ENCODE data around the gene RSBN1L.

RSBN1L gene

DNA sequence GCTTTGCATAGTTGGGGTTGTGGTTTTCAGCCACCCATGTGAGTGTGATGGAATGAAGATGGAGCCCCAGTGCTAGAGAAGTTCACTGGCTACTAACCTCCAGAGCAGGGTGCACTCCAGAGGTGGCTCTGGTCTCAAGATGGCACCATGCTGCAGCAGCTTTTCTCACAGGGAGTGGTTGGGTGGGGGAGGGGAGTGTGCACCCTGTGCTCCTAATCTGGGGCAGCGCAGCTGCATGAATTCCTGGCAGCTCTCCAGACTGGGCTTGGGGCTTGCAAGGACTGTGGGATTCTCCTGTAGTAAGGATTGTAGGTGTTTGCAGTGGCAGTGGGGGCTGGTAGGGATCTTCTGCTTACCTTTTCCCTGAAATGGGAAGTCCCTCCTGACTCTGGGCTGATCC, 126.0 kb downstream of the RSBN1L start:
- DNase-seq (ENCODE audit: low spot score), result no peak
- TF ChIP-seq, protein P1, sequence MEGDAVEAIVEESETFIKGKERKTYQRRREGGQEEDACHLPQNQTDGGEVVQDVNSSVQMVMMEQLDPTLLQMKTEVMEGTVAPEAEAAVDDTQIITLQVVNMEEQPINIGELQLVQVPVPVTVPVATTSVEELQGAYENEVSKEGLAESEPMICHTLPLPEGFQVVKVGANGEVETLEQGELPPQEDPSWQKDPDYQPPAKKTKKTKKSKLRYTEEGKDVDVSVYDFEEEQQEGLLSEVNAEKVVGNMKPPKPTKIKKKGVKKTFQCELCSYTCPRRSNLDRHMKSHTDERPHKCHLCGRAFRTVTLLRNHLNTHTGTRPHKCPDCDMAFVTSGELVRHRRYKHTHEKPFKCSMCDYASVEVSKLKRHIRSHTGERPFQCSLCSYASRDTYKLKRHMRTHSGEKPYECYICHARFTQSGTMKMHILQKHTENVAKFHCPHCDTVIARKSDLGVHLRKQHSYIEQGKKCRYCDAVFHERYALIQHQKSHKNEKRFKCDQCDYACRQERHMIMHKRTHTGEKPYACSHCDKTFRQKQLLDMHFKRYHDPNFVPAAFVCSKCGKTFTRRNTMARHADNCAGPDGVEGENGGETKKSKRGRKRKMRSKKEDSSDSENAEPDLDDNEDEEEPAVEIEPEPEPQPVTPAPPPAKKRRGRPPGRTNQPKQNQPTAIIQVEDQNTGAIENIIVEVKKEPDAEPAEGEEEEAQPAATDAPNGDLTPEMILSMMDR (IDR thresholded peaks at IDR 0.05; ENCODE audit: extremely low read depth, missing control alignments), result no peak

DNA sequence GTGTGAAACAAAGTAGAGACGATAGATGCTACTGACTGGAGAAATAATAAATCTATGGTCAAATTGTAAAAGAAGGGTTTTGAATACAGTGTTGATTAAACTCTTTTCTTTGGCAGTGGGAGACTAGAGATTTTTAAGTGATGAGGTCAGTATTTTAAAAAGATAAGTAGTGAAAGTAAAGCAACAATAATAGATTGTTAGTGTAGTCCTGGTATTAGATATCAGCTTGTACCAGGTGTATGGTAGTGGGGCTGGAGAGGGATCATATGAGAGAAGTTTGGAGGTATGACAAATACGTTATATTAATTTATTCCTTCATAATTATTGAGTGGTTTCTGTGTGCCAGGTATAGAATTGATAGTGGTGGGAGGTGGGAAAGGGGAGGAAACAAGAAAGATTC, 127.5 kb downstream of the RSBN1L start:
- DNase-seq (ENCODE audit: low spot score), result no peak
- TF ChIP-seq, protein P1 (IDR thresholded peaks at IDR 0.05; ENCODE audit: extremely low read depth, missing control alignments), result no peak

DNA sequence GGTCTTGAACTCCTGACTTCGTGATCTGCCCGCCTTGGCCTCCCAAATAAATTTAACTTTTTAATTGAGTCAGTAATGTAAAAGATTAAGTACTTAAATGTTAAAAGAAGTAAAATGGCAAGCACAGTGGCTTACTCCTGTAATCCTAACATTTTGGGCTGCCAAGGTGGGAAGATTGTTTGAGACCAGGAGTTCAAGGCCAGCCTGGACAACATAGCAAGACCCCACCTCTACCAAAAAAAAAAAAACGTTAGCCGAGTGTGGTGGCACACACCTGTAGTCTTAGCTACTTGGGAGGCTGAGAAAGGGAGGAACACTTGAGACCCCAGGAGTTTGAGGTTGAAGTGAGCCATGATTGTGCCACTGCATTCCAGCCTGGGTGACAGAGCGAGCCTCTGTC, 128.4 kb downstream of the RSBN1L start:
- no peak for DNase-seq (ENCODE audit: low spot score)
- TF ChIP-seq, protein P1 (IDR thresholded peaks at IDR 0.05; ENCODE audit: extremely low read depth, missing control alignments), result no peak

DNA sequence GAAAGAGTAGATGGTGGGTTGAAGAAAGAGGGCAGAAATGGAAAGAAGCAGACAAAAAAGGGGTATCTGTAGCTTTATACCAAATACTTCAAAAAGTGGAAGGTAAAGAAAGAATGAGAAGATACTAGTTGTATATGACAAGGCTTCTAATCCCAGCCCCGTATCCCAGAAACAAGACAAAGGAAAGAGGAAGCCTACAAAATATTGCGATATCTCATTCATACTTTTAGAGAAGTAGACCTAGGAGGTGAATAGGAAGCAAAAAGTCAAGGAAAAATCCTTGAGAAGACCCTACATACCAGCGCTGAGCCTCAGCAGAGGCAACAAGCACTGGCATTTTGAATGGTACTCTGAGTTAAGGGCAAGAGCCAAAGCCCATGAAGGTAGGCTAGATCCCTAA, 128.9 kb downstream of the RSBN1L start:
- no peak for DNase-seq (ENCODE audit: low spot score)
- TF ChIP-seq, protein P1 (IDR thresholded peaks at IDR 0.05; ENCODE audit: extremely low read depth, missing control alignments), result no peak

DNA sequence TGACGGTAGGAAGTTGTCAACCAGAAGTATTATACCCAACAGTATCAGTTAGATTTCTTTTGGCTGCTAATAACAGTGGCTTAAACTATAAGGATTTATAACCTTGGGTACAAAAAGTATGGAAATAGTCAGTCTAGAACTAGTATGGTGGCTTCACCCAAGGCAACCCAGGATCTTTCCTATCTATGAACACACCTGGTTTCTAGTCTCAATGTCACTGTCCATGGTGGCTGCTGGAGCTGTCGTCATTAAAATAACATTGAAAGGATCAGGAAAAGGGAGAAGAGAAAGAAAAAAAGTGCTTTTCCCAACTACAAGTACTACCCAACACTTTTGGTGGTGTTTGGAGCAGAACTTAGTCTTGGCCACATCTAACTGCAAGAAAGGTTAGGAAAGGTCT, 130.0 kb downstream of the RSBN1L start:
- DNase-seq (ENCODE audit: low spot score), result no peak
- TF ChIP-seq, protein P1 (IDR thresholded peaks at IDR 0.05; ENCODE audit: extremely low read depth, missing control alignments), result no peak

DNA sequence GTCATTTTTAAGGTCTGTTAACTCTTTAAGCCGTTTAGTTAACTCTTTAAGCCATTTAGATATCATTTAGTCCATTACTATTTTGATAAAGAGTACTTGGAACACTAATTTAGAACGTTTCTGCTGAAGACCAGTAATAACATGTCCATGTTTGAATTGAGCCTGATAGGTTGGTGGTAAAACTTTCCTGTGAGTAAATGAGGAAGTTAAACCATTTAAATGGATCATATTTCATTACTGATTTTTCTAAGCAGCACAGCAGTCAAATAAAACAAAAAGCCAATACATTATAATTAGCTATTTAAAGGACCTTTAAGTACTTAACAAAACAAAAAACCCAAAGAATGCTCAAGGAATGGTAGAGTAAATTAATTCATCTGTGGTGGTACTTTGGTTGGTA, 131.7 kb downstream of the RSBN1L start:
- TF ChIP-seq, protein P1 (IDR thresholded peaks at IDR 0.05; ENCODE audit: extremely low read depth, missing control alignments), result no peak
- DNase-seq (ENCODE audit: low spot score), result no peak

DNA sequence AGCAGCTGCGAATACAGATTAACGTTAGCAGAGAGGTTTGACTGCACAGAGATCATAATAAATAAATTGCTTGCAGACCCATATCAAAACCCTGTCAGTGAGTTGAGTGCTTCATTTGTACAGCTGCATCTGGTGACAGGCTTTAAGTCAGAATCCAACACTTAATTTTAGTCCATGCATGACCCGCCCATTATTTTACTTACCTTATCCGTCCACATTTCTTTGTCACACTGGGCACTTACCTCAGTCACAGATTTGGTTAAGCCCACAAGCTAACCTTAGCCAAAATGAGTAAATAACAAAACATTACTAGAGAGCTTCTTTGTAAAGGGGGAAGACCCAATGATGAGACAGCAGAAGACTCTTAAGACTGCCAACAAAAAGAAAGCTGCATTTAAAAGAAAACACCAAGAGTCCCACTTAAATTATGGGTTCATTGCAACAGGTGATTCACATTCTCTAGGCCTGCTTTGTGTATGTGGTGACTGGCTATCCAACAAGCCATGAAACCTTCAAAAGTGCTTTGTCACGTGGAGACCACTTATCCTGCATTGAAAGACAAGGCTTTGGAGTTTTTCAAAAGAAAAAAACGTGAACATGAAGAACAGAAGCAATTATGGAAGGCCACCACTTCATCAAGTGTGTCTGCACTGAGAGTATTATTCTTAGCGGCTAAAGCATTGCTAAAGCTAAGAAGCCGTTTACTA, 134.5 kb downstream of the RSBN1L start:
- TF ChIP-seq, protein P1 (IDR thresholded peaks at IDR 0.05; ENCODE audit: extremely low read depth, missing control alignments), result no peak
- no peak for DNase-seq (ENCODE audit: low spot score)
